Stimulated activated CD4-positive, alpha-beta T cell treated with anti-CD3 and anti-CD28 coated beads, Interleukin-4, amount 100 ng/mL, for 24 hours (primary cell): ENCODE data around the gene MRPS12.
"Not testable (repeated sequence)": the region's sequence is repeated elsewhere in the genome, so short reads cannot be mapped to it uniquely, and the experiment has no call there.

Experiments
- DNase-seq: peaks from one replicate; pipeline ENCODE4 v3.0.0-alpha.2; 2020

MRPS12 gene

DNA sequence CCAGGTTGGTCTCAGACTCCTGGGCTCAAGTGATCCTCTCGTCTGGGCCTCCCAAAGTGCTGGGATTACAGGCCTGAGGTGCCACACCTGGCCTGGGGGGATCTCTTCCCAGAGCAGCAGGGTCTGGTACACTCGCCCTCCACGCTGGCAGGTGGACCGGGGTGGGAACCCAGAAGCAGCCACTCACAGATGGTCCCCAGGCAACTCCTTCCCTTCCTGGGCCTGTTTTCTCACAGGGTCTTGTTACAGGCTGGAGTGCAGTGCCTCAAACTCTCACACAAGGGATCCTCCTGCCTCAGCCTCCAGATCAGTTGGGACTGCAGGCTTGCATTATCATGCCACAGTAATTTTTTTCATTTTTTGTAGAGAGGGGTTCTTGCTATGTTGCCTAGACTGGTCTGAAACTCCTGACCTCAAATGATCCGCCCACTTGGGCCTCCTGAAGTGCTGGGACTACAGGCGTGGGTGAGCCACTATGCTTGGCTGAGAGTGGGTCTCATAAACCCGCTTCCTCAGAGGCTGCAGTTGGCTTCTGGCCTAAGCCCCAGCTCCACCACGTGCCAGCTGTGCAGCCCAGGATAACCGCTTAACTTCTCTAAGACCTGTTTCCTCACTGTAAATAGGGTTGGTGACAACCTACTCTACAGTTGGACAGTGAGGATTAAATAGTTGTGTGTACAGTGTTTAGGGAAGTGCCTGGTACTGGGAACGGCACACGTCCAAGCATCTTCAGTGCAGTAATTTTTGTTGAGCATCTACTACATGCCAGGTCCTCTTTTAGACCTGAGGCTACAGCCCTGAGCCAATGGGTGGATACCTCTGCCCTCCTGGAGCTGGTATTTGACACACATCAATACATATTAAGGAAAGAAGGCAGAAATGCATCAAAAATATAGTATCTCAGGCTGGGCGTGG, 17.9 kb upstream of the MRPS12 start:
- DNase-seq: no peak

DNA sequence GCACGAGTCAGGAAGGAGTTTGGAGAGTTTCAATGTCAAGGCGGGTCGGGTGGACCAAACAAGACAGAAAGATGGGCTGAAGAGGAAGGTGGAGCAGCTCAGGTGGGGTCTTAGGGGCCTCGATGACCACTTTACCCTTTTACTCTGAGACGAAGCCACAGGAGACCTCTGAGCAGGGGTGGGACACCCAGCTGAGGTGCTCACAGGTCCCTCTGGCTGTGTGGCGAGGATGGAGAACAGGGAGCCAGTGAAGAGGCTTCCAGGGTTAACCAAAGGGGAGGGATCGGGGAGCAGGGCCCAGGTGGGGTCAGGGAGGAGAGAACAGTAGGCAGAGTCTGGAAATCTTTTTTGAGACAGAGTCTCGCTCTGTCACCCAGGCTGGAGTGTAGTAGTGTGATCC, 16.8 kb upstream of the MRPS12 start:
- no peak for DNase-seq

DNA sequence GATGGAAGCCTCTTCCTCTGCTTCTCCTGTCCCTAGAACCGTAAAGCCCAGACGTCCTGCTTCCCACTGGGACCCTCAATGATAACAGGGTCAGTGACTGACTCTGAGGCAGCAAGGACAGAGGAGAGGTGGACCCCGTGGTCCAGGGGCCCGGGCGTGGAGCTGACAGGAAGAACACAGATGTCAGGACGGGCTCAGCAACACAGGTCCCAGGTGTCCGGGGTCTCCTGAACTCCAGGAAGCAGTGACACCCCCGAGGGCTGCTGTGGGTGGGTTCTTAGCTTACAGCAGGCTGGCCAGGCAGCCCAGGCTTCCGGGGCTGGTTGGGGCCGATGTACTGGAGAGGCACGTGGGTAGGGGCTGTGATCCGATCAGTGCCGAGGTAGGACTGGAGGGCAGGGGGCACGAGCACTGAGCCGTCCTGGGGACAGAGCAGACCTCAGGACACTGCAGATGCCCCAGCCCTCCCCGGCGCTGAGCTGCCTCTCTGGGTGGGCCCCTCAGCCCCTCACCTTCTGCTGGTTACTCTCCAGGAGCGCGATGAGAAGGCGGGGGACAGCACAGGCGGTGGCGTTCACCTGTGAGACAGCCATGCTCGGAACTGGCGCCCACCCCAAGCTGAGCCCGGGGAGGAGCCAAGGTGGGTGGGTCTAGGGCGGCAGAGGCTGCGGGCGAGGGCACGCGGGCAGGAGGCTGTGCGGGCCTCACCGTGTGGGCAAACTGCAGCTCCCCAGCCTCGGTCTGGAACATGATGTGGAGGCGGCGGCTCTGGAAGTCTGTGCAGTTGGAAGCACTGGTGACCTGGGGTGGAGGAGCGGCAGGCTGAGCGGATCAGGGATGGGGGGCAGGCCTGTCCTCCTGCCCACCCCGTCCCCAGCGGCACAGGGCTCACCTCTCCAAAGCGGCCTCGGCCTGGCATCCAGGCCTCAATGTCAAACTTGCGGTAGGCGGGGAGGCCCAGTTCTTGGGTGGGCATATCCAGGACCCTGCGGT, 15.1 kb upstream of the MRPS12 start:
- DNase-seq: no peak

DNA sequence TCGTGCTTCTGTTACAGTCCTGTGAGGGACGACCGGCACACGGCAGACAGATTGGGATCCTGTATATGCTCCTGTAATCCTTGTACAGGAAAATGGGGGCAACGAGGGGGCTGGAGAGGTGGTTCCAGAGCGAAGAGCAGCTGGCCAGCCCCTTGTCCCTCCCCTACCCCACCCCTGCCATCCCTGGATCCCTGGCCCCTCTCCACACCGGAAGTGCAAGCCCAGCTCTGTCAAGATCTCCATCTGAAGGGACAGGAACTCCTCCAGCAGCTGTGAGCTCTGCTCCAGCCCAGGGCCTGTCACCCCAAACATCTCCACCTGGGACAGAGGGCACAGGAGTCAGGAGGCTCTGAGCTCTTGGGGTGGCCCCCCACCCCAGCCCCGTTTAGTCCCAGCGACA, 13.2 kb upstream of the MRPS12 start:
- no peak for DNase-seq

DNA sequence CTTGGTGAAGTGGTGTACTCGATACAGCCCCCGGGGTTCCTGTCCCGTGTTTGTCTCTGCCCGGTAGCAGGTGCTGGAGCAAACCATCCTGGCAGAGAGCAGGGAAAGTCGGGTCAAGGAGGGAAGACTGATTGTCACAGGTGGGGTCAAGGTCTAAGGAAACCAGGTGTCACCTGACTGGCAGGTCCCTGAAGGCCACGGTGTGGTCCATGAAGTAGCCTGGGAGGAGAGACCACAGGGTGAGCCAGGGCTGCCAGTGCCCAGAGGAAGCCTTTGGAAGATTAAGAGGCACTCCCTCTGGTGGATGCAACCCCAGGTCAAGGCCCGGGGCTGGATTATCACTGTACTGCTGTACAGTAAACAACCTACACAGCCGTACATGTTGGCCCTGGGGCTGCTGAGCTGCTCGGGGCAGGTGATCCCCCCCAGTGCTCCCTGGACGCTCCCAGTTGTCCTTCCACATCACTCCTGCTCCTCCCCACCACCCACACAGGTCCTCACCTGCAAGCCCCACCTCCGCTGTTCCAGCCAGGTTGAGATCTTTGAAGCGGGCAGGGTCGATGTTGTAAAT, 12.7 kb upstream of the MRPS12 start:
- DNase-seq: no peak

DNA sequence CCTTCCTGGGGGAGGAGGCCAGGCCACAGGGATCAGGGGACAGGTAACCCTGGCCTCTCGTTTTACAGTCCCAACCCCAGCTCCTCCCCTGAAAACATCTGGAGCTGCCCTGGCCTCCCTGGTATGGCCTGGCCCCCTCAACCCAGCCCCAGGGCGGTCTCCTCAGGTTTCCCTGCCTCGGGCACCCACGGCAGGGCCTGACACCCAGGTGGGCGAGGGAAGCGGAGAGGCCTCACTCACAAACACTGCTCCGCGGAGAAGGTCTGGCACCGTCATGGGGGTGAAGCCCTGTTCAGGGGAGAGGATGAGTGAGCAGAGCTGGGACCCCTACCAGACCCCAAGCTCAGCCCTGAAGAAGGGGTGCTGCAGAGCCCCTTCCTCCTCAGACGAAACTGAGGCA, 12.2 kb upstream of the MRPS12 start:
- DNase-seq: no peak

DNA sequence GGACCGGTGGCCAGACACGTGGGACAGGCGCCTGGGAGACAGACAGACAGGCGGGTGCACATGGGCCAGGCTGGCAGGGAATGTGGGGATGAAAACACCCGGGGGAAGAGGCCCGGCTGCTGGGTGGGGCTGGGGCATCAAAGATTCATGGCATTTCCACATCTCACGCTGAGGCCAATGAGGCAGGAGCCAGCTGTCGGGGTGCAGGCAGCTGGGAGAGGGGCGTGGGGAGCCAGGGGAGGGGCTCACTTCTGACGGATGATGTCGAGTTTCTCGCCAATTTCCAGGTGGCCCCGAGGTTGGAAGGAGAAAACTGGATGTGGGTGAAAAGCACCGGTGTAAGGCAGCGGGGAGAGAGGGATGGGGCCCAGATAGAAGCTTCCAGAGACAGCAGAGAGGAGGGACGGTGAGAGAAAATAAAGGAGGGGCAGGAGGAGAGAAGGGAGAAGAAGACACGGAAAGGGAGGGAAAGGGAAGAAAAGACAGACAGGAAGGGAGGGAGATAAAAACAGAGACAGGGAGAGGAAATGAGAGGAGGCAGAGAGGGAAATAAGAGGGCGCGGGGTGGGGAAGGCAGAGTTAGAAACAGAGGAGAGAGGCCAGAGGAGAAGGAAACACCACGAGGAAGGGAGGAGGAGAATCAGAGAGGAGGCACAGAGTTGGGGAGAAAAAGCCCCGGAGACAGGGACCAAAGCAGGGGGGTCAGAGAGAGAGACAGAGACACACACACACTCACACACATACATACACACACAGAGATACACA, 10.7 kb upstream of the MRPS12 start:
- no peak for DNase-seq

DNA sequence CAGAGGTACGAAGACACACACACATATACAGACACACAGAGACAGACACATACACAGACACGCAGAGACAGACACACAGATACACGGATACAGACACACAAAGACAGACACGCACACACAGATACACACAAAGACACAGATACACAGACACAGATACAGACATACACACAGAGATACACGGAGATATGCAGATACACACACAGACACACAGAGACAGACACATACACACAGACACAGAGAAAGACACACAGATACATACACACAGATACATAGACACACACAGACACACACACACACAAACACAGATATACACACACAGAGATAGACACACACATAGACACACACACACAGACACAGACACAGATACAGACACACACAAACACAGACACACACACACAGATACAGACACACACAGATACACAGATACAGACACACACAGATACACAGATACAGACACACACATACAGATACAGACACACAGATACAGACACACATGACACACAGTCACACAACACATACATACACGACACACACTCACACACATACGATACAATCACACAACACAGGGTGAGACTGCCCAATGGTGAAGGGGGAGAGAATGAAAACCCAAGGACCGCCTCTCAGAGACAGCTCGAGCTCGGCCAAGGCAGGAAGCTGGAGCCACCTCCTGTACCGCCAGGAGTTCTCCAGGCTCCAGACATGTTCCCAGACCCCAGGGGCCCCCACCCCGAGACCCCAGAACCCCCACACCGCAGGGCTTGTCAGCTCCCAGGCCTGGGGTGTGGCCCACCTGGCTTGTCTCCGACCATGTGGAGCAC, 9.9 kb upstream of the MRPS12 start:
- DNase-seq: no peak

DNA sequence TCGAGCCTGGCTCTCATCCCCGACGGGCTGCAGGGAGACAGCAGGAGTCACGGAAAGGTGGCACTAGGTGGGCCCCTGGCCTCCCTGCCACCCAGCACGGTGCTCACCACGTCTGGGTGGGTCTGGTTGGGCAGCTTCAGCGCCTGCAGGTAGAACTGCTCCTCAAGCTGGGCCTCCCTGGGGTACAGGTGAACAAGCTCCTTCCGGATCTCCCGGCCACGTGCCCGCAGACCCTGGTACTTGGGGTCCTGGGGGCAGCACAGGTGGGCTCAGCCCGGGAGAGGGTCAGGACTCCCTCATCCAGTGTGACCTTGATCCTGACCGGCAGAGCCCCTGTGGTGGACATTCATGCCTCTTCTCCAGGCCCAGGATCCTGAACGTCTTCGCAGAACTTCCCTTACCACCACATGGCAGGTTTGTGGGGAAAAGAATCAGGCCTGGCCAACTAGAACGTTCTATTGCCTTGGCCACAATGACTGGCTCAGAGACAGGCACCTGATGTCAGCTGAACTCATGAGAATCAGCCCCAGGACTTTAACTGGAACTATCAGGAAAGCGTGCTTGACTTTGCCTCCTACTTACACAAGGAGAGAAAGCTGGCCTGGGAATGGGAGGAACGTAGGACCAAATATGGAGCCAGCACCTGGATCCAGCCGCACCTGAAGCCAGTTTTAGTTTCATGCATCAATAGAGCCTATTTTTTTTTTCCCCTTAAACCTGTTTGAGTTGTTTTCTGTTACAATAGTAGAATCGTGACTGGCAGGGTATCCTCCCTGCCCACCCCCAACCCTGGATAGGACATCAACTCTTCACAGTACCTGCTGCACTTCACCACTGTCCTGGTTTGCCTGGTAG, 9.1 kb upstream of the MRPS12 start:
- DNase-seq: no peak

DNA sequence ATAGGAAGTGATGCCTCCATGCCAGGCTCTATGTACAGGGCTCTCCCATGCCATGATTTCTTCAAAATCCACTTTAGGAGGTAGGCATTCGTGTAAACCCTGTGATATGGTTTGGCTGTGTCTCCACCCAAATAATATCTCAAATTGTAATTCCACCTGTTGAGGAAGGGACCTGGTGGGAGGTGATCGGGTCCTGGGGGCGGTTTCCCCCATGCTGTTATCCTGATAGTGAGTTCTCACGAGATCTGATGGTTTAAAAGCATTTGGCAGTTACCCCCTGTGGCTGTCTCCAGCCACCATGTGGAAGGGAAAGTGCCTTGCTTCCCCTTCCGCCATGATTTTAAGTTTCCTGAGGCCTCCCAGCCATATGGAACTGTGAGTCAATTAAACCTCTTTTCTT, 8.3 kb upstream of the MRPS12 start:
- DNase-seq: no peak

DNA sequence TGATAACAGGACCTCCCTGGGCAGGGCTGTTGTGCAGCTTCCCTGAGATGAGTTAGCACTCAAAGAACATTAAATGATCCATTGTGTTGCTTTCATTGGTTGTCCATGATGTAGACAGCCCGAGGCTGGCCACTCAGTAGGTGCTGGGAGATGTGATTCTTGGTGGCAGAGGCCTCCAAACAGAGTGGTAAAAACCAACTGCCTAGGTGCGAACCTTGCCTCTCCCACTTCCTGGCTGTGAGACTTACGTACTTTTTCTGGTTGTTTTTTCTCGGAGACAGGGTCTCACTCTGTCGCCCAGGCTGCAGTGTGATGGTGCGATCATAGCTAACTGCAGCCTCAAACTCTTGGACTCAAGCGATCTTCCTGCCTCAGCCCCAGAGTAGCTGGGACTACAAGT, 6.4 kb upstream of the MRPS12 start:
- no peak for DNase-seq

DNA sequence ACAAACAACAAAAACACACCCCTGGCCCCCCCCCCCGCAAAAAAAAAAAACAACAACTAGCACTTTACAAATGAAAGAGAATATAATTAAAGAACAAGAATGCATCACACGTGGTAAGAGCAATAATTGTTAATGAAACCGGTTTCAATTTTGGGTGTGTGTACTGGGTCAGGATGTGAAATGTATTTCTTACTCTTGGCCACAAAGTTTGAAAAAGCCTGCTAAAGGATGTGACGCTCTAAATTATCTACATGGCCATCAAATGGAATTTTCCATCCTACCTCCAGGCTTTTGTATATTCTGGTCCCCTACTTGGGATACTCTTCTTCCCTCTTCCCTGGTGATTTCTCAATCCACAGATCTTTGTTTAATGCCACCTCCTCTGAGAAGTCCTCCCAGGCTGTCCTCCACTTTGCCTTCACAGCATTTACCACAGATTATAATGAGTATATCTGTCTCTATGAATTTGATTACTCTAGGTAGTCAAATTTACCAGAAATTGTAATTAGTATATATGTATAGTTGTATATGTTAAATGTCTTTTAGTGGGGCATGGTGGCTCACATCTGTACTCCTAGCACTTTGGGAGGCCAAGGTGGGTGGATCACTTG, 2.2 kb upstream of the MRPS12 start:
- DNase-seq: no peak

DNA sequence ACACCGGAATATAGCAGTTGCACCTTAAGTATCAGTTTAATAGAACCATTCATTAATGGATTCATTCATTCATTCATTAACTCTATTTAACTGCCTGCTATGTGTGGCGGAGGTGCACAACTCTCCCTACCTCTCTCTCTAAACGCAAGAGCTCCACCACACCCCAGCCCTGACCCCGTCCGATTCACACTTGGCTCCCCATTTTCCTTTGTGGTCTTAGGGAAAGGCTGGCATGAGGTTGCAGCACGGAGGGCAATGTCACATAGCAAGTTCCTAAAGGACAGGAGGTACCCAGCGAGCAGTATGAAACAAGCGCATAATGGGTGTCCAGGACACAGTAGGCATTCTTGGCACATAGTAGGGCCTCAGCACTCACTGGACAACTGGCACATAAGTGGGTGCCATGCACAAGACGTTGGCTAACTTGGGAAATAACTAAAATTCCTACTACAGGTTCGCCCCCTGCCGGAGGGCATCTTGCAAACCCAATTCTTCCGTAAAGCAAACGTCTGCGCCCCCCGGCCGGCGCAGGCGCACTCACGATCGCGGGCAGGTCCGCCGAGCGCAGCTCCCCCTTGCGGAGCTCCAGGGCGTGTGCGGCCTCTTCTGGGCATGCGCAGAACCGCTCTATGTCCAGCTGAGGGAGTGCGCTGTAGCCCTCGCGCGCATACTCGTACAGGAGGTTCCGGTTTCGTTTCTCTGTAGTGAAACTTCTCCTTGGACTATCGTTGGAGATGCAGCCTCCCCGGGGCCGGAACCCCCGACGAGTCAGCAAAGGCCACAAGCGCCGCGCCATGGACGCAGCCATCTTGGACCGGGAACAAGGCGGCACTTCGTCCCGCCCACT, 592 bp upstream of the MRPS12 start, which contains the start of gene SARS2:
Gene SARS2 (minus strand): TSS at position 835 of the 847 bp plus-strand sequence. CDS start 27 bp downstream, at position 808.
- peak; percentile 90 for DNase-seq

DNA sequence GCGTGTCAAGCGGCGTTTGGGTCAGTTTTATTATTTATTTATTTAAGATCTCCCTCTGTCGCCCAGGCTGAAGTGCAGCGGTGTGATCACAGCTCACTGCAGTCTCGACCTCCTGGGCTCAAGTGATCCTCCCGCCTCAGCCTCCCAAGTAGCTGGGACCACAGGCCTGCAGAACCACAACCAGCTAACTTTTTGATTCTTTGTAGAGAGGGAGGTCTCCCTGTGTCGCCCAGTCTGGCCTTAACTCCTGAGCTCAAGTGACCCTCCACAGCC, 713 bp downstream of the MRPS12 start:
- DNase-seq: no peak

DNA sequence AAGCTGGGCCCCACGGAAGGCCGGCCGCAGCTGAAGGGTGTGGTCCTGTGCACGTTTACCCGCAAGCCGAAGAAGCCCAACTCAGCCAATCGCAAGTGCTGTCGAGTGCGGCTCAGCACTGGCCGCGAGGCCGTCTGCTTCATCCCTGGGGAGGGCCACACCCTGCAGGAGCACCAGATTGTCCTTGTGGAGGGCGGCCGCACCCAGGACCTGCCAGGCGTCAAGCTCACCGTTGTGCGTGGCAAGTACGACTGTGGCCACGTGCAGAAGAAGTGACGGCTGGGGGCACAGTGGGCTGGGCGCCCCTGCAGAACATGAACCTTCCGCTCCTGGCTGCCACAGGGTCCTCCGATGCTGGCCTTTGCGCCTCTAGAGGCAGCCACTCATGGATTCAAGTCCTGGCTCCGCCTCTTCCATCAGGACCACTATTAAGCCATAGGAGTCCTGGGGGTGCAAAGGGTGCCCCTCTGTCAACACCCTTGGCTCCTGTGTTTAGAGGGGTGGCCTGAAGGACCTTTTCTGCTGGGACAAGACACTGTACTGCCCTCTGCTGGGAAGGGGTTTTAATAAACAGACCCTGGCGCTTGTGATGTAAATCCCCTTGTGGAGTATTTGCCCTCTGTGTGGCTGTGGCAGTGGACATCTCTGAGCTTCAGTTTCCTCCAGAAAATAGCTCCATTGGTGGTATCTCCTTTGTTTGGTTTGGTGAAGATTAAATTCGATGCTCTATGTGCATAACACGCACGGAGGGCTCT, 1.9 kb downstream of the MRPS12 start:
- DNase-seq: peak; percentile 49

DNA sequence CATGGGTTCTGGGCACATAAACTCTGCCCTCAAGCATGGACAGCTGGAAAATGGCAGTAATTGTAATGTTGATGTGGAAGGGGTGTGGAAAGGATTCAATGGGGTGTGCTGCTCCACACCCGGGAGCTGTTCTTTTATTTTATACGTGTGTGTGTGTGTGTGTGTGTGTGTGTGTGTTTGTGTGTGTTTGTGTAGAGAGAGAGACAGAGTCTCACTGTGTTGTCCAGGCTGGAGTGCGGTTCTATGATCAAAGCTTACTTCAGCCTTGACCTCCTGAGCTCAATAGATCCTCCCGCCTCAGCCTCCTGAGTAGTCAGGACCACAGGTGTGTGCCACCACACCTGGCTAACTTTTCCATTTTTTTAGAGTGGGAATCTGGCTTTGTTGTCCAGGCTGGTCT, 2.8 kb downstream of the MRPS12 start:
- no peak for DNase-seq

DNA sequence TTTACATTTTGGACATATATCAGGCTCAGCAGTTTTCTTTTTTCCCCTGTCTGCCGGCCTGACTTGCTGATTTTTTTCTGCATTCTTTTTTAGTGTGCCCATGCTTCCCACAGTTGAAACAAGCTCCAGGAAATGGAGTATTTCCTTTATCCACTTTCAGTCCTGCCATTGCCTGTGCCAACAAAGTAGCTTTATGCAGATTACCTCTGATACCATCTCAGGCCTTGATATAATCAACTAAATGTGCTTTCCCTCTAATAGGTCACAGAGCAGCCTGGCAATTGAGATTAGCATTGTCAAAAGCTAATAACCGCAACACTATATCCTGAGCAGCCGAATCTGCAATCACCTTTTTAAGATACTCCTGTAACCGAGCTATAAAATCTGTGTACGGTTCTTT, 9.2 kb downstream of the MRPS12 start:
- no peak for DNase-seq

DNA sequence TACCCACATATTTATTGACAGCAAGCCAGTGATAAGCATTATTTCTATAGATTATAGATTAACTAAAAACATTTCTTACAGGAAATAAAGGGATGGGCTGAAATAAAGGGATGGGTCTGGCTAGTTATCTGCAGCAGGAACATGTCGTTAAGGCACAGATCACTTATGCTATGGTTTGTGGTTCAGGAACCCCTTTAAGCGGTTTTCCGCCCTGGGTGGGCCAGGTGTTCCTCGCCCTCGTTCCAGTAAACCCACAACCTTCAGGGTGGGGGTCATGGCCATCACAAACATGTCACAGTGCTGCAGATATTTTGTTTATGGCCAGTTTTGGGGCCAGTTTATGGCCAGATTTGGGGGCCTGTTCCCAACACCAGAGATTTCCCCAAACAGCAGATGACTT, 10.7 kb downstream of the MRPS12 start:
- DNase-seq: not testable (repeated sequence)

DNA sequence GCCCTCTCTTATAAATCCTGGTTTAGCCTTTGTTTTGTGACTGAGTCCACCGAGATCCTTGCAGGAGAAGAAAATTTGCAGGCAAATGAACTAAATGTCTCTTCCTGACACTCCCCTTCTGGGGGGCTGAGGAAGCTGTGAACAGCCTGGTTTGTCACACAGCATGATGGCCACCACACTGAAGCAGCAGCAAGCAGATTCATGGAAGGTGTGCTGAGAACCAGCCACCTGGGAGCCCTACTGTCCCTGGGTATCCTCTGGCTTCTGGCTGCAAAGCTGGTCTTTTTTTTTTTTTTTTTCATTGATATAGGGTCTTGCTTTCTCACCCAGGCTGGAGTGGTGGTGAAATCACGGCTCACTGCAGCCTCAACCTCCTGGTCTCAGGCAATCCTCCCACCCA, 11.2 kb downstream of the MRPS12 start:
- no peak for DNase-seq
